Retina (tissue), 1 donor: ENCODE measurements around the gene CDC42BPG.
A peak's percentile ranks its signal among the peaks of the same experiment; 100 is the strongest.

Experiments used
- DNase-seq: peaks from one replicate; pipeline ENCODE4 v3.0.0-alpha.2; 2016

Gene CDC42BPG

DNA sequence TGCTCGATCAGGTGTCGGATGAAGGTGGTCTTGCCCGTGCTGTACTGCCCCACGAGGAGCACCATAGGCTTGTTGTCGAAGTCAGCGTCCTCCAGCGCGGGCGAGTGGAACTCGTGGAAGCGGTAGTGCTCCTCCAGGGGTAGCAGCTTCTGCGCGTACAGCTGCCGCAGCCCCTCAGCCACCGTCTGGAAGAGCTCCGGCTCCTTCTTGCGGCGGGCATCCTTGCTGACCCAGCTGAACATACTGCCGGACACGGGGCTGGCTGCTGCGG, 33.7 kb upstream of the CDC42BPG start:
- no peak for DNase-seq

DNA sequence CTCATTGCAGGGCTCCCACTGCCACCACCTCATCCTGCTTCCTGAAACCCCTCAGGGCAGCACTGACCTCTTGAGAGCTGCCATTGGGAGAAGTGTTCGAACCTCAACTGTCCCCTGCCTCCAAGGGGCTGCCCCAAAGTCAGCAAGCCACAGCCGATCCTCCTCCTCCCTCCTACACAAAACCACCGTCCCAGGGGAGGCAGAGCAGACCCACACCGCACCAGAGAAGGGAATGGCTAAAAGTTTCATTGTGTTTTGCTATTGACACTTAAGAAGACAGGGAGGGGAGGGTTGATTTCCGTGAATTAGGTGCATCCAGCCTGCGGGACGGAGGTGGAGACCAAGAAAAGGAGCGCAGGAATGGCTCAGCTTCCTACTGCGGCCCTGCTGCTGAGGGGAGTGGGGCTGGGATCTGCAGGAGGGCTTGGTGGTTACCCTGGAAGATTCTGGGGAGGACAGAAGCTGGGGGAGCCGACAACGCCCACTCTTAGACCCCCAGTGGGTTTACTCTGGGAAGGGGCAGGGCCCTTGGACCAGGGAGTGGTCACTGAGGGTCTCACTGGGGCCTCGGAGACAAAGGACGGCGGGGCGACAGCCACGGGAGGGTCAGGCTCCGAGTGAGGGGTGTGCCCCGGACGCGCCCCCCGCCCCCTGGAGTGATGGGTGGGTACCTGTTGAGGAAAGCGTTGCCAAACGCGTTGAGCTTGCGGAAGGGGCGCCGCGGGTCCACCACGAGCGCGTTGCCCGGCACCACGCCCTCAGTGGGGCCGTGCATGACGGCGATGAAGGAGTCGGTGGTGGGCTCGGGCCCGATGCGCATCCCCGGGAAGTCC, 33.2 kb upstream of the CDC42BPG start:
- DNase-seq: no peak

DNA sequence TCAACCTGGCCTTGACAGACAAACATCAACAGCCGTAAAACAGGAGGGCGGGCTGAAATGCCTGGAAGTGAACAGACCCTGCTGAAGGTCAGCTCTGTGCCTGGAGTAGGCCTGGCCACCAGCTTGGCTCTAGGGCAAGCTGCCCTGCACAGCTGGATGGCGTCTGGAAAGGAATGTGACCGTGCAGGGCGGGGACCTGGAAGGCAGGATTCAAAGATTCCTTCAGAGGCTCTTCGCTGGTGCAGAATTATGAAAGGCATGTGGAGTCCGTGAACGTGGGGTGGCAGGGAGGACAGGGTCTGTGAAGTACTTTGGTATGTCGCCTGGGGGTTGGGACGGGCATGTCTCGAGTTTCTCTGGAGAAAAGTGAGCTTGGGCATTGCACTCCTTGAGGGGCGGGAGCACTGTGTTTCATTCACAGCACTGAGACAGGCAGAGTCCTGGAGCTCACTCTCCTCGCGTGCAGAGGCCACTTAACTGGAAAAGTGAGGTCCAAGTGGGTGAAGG, 32.4 kb upstream of the CDC42BPG start:
- DNase-seq: peak; percentile 41

DNA sequence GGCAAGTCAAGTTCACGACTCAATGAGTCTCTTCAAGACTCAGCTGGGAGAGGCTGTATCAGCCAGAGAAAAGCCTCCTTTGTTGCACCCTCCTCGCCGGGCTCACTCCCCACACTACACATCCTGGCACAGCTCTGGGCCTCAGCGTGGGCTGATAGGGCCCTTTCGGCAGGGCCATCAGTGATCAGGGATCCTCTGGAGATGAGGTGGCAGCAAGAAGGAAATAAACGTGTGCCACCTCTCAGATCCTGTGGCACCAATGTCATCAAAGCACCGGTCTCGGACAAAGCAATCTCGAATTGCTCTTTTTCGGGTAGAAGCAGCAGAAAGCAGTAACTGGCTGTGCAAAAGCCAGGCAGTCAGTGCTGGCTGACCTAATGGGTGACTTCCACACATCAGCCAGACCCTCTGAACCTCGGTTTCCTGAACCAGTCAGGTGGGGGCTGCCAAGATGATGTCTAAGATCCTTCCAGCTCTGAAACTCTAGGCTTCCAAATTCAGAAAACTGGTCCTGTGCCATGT, 31.8 kb upstream of the CDC42BPG start:
- no peak for DNase-seq

DNA sequence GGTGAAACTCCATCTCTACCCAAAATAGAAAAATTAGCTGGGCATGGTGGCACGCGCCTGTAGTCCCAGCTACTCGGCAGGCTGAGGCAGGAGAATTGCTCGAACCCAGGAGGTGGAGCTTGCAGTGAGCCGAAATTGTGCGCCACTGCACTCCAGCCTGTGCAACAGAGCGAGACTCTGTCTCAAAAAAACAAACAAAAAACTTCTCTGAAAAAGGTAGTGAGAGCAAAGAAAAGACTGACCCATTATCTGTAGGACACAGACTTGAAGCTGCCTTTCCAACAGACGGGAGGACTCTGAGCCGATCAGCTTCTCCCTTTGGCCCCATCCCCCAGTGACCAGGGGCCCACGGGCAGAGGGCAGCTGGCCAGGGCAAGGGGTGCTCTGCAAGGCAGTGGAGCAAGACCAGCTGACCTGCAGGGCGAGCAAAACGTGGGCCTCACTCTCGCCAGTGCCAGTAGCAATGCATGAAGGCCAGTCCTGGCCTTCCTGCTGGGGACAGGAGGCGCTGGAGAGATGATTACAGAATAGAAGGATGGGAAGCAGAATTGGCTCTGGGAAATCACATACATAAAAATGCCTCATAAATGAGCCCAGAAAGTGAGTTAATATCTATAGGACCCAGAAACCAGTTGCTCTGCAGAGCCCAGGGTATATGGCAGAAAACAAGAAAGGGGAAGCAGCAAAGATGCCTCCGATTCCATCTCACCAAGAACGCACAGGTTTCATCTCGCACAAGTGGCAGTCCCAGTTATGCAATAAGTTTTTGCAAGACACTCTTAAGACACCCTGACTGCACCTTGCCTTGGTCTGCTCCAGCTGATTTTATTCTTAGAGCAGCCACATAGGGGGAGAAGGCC, 31.1 kb upstream of the CDC42BPG start:
- peak; percentile 14 for DNase-seq

DNA sequence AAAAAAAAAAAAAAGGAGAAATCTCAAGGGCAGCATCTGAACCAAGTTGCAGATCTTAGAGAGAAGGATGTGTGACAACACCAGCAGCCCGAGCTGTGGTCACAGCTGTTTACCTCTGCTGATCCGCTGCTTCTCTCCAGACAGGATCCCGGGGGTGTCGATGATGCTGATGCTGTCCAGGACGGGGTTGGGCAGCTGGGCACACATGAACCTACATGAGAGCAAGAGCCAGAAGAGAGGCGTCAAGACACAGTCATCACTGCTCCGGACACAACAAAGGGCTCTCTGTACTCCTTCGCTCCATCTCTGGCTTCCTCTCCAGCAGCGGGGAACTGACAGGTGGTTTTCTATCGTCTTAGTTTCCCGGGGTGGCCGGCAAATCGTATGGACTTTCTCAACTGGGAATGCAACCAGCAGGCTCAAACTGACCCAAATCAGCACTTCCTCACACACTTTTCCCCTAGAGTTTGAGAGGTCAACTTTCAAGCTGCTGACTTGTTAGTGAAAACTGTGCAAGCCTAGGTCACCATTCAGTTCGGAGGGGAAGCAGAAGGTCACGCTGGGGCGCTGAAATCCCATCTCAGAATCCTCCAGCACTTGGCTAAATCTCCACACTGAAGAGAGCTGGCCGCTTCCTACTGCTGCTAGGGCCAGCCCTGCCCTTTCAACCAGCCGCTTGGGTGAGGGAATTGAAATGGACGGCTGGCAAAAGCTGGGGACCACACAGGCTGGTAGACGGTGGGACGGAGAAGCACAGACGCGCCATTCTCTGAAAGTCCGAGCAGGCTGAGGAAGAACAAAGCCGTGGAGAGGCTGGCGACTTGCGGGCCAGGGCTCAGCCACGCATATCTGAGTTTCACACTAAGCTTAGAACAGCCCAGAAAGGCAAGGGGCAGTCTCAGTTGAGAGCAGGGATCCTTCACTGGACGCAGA, 30.1 kb upstream of the CDC42BPG start:
- DNase-seq: peak; percentile 58

DNA sequence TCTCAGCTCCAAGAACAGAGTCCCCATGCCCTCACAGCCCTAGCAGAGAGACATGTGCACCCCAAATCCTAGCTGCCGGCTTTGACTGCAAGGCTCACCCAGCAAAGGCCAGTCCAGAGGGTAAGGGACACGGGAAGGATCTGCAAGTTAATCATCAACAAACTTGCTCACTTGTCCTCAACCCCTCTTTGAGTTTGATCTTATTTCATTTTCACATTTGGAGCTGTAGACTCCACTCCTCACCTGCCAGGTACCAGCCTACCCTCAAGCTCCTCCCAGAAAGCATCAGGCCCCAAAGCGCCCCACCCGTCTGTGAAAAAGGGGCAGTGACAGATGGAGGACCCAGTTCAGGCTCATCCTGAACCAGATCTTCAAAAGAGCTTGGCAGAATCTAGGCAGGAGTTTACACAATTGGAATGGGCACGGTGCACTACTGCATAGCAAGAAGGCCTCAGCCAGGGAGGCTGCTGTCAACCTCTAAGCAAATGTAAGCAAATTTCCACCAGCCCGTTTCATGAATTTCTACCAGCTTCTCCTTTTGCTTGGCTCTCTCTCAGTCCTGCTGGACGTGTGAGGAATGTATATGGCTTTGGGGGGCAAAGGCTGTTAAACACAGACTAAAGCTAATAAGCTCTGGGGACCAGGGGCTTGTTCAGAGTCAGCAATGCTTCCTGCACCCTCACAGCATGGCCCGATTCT, 28.5 kb upstream of the CDC42BPG start:
- no peak for DNase-seq

DNA sequence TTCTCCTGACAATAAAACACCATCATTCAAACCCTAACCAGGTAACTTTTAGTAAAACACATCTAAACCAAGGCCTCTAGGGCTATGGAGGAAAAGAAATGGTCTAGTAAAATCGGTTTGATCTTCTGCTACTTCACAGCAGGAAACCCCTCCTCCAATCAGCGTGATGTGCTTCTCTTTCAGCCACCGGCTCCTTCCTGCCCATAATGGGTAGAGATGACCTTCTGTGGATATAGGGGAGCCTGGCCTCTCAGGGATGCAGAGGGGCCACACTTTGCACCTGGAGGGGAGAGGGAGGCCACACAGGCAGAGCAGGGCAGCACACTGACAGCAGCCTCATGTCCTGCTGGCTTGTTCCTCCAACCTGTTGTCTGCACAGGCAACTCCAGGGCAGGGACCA, 27.0 kb upstream of the CDC42BPG start:
- DNase-seq: no peak

DNA sequence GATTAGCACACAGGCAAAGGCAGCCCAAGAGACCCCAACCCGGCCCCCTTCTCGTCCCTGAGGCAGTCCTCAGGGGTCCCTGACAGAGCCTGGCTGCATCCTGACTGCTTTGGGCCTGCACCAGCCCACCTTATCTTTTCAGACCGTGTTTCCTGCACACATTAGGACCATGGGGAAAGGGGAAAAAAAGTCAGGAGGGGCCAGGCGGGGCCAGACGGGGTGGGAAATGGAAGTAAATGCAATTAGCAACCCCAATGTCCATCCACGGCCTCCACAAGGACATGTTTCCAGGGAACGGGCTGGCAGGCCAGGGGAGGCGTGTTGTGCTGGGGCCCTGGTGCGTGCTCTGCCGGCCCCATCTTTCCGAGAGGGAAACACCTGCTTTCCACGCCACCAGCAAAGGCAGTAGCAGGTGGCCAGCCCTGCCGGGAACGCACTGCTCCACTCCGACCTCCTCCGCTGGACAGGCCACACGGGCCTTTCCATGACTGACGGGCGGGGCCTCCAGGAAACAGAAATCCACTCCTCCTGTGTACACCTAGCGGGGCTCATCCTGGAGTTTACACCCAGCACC, 26.5 kb upstream of the CDC42BPG start:
- DNase-seq: no peak

DNA sequence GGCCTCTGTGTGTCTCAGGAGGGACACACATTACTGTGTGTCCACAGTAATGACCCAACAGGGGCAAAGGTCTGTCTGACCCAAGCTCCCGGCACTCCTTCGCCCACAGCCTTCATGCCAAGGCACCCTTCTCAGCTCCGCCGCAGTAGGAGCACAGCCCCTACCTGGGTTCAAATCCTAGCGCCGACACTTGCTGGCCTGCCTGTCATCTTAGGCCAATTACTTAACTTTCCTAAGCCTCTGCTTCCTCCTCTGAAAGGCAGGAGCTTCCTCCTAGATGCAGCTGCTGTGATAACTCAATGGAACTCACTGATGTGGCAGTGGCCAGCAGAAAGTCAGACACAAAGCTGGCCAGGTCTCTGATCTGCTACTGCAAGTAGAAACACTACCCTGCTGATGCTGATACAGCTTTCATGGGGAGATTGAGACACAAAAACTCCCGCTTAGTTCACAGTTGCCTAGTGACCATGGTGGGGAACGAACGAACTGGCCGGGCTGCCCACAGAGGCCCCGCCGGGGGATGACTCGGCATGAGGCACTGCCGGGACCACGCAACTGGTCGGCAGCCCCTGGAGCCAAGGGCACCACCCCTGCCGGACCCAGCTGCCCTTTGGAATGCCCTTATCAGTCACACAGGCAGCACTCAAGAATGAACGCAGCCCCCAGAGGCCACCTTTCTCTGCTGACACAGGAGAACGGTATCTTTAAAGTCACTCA, 25.9 kb upstream of the CDC42BPG start:
- peak; percentile 49 for DNase-seq

DNA sequence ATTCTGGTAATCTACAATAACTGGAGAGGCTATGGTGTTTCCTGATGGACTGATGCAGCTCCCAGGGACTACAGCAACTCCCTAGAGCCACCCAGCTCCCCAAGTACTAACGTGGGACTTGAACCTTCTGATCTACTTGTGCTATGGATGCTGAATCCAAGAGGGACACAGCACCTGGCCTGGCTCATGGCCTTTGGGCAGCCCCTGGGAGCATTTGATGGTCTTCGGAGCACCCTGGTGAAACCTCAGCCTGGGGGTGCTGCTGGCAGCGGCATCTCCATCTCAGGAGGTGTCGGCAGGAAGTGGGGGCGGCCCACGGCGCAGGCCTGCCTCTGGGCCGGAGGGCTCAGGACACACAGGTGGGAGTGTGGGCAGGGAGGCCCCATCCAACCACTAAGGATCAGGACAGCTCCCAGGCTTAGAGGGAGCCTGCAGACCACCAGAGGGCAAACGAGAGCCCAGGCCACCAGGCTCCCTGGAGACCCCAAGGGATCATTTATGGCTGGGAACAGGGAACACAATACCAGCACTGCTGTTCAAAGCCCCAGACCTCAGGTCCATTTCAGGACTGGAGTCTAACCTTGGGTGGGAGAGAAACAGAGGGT, 25.2 kb upstream of the CDC42BPG start:
- DNase-seq: peak; percentile 60

DNA sequence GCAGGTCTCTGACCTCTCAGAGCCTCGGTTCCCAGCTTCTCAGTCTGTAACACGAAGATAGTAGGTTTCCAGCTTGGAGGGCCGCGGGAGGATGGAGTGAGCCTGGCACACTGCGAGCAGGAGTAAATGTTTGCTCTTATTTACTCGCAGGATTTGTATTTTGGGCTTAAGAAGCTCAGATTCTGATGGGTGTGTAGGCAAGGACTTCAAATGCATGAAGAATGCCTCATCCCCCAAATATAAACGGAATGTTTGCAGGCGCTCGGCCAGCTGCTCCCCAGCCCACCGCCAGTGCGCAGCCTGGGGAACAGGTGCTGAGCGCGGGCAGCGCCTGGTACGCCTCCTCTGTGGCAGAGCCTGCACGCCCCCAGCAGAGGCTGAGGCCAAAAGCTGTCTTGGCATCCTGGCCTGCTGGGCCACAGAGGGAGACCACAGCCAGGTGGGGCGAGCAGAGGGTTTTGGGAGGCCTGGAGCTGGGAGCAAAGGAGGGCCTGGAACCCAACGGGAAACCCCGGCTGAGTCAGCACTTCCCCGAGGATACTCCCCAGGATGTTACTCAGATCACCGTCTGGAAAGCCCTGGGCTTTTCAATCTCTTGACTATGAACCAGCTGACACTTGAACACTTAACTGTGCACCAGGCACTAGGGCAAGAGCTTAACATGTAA, 24.6 kb upstream of the CDC42BPG start:
- DNase-seq: no peak

DNA sequence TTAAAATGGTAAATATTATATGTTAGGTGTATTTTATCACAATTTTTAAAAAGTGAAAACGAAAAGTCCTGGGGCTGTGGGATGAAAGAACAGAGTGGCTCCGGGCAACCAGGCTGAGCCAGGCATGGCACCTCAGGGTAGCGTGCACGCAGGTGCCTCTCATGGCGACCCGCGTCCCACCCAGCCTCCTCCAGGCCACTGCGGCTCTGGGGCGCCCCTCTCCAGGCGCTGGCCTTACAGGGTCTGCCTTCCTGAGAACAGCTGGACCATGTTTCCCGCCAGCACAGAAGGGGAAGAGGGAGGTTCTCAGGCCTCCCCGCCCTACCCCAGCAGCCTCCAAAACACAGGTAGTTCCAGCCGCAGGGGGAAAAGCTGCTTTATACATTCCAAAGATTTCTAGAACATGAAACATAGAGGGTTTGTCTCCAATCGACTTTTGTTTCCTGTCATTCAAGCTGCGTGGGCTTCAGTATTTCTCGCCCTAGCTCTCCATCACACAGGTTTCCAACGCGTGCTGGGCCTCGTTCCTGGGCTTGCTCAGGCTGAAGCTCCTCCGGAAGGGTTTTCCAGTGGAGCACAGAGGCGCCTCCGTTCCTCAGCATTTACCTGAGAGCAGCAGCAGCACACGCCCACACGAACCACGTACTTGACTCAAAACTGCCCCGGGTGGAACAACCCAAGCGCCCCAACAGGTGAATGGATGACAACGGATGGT, 23.5 kb upstream of the CDC42BPG start:
- DNase-seq: no peak

DNA sequence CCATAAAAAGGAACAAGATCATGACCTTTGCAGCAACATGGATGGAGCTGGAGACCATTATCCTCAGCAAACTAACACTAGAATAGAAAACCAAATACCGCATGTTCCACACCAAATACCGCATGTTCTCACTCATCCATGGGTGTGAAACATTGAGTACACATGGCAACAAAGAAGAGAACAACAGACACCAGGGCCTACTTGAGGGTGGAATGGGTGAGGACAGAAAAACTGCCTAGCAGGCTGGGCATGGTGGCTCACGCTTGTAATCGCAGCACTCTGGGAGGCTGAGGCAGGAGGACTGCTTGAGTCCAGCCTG, 21.7 kb upstream of the CDC42BPG start:
- no peak for DNase-seq

DNA sequence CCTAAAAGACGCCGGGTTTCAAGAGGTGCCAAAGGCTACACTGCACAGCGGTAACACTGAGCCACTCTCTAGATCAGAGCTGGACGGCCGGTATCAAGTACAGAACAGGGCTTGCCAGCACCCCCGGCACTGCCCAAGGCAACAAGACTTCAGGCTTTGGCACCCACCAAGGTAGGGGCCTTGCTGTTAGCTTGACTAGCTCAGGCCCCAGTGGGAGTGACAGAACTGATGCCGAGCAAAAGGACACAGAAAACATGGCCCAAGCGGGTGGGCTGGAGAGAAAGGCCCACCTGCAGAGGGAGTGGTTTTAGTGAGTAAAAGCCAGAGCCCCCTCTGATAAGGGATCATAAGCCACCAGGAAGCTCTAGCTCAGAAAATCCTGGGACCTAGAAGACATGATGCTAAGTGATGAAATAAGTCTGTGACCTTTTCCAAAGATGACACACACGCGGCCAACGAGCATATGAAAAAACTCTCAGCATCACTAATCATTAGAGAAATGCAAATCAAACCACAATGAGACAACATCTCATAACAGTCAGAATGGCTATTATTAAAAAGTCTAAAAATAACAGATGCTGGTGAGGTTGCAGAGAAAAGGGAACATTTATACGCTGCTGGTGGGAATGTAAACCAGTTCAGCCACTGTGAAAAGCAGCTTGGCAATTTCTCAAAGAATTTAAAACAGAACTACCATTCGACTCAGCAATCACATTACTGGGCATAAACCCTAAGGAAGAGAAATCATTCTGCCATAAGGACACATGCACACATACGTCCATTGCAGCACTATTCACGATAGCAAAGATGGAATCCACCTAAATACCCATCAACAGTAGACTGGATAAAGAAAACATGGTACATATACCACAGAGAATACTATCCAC, 21.1 kb upstream of the CDC42BPG start:
- DNase-seq: no peak

DNA sequence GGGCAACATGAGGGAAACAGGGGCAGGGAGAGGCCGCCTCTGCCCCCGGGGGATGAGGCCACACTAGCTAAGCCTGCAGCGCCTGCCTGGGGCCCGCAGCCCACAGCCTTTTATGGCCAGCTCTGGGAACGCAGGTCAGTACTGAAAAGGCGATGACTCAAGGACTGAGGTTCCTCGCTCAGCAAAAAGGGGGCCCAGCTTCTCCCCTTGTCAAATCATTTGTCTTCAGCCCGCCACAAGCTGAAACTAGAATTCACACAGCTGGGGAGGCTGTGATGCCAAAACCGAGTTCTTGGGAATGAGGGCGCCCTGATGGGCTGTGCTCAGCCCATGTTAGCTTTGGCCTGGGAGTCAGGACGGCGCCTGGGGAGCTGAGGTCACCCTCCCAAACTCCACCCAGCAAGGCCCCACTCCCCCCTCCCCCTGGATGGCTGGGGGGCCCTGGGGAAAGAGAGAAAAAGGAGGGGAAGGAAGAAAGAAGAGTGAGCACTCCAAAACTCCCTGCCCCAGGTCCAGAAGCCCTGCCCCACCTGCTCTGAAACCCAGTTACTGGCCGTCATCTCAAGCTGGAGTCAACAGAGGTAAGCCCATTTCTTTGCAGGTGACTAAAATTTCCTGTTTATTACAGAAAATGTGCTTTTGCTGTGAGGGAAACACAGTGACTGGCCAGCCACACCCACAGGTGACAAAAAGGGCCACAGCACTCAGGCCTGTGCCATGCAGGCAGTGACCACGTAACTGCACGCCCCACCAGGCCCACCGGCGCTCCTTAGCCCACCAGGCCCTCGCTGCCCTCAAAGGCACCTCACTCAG, 20.2 kb upstream of the CDC42BPG start:
- DNase-seq: peak; percentile 50

DNA sequence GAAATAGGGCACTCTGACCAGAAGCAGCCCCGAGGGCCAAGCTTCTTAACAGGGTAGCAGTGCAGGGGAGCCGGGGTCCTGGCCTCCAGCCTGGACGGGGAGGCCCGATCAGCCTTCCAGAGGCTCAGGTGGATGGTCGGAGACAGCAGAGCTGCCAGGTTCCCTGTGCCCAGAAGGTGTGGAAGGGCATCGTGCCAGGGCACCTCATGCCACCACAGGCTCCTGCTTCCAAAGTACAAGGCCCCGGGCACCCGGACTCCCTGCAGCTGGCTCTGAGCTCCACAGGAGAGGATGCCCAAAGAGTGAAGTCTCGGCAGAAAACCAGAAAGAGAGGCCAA, 19.7 kb upstream of the CDC42BPG start:
- peak; percentile 53 for DNase-seq
